Colon (tissue), 2 donors: ENCODE measurements around the gene PRRX2.

Source experiments
- FAIRE-seq: peaks from 2 replicates; lab custom pipeline; 2012; peaks lifted over from hg19 to GRCh38; lab: Jason Lieb, UNC
- donor health status: control.
- donor health status: control.

Gene PRRX2

DNA sequence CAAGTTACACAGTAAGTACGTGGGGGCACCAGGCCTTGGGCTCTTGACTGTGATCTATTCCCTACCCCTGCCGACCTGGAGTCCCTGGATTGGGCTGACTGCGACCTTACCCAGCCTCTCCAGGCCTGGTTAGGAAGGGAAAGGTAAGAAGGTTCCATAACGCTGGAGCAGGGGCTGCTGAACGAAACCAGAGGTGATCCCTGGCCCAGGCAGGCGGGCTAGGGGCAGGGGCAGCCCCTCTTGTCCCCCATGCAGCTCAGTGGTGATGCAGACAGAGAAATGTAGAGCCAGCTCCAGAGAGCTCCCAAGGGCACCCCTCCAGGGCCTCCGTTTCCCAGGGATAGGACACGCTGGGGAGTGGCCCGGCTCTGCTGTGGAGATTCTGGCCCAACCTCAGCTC, 14.1 kb downstream of the PRRX2 start:
- FAIRE-seq = no peak

DNA sequence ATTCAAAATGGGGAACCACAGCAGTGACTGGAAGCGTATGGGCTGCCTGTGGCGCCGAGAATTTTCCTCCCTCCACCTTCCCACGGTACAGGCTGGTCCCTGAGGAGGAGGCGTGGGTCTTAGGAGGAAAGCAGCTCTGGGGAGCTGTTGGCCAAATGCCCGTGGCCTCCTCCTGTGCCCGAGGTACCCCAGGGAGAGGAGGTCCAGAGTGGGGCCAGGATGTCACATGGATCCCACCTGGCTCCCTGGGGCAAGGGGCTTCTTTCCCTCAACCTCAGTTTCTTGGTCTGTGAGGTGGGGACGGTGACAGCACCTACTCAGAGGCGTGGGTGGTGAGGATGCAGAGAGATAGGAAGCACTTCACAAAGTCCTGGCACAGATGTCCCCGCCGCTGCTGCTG, 16.5 kb downstream of the PRRX2 start:
- no peak for FAIRE-seq

DNA sequence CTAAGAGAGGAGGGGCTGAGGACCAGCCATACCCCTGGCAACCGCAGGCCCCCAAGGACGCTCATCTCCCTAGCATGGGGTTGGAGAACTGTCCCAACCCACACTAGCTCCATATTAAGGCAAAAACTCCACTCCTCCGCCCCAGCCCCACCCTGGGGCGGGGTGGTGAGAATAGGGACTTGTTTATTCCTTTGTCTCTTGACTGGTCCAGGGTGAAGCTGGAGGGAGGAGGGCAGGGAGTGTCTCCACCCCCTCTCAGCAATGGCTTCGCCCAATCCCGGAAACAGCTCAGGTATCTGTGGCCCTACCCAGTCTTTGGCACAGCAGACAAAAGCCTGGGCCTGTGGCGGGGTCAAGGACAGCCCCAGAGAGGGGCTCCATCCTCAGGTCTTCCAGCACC, 16.9 kb downstream of the PRRX2 start:
- no peak for FAIRE-seq

DNA sequence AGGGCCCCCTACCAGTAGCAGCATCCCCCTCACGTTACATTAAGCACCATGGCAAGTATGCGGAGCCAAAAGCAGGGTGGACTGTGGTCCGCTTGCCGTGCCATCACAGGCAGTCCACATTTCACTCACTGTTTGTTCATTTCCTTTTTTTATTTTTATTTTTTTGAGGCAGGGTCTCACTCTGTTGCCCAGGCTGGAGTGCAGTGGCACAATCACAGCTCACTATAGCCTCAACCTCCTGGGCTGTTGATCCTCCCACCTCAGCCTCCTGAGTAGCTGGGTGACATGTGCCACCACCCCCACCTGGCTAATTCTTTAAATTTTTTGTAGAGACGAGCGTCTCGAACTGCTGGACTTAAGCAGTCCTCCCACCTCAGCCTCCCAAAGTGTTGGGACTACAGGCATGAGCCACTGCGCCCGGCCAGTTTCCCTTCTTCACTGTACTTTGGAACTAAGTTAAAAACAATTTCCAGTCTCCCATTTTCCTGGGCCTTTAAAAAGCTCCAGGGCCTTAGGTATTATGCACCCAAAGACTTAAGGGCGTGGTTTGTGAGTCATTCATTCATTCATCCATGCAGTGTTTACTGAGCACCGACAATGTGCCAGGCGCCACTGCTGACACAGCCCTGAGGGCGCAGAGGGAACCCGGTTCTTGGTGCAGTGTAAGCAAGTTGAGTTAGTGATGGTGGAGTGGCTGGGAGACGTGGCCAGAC, 19.9 kb downstream of the PRRX2 start:
- no peak for FAIRE-seq

DNA sequence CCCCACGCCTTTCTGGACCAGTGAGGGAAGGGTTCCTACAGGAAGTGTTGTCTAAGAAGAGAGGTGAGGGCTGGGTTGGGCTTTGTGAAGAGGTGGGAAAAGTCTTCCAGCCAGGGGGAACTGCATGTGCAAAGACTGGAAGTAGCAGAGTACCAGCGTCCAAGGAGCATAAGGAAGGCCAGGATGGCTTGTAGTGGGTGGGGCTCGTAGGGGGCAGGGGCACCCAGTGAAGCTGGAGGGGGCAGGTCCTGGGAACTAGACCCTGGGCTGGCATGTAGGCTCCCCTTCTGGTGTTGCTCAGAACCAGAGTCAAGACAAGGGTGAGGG, 20.4 kb downstream of the PRRX2 start:
- no peak for FAIRE-seq

DNA sequence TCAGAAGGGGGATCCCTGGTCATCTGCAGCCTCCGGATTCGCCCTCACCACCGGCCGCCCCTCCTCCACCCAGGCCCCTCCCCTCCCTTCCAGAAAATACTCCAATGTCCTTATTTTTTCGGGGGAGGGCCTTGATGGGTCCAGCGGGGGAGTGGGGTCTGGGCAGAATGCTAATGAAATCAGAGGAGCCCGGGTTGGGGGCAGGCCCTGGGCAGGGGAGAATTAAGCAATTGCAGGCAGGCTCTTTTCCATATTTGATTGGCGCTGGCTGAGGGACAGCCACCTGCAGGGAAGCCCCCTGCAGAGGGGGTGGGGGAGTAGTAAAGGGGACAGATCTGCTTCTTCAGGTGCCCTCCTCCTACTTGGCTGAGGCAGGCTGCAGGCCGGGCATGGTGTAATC, 21.3 kb downstream of the PRRX2 start:
- no peak for FAIRE-seq

DNA sequence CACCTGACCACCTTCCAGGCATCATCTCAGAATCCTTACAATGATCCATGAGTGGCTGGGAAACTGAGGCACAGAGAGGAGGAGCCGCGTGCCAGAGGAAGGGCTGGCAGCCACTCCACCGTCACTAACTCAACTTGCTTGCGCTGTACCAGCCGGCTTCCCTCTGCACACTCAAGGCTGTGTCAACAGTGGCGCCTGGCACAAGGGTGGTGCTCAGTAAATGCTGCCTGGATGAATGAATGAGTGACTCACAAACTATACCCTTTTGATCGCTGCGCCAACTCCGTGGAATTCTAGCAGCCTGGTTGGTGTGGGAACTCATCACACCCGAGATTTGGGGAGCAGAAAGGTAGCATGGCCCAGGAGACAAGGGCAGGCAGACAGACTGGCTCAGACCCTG, 21.9 kb downstream of the PRRX2 start:
- FAIRE-seq = no peak

DNA sequence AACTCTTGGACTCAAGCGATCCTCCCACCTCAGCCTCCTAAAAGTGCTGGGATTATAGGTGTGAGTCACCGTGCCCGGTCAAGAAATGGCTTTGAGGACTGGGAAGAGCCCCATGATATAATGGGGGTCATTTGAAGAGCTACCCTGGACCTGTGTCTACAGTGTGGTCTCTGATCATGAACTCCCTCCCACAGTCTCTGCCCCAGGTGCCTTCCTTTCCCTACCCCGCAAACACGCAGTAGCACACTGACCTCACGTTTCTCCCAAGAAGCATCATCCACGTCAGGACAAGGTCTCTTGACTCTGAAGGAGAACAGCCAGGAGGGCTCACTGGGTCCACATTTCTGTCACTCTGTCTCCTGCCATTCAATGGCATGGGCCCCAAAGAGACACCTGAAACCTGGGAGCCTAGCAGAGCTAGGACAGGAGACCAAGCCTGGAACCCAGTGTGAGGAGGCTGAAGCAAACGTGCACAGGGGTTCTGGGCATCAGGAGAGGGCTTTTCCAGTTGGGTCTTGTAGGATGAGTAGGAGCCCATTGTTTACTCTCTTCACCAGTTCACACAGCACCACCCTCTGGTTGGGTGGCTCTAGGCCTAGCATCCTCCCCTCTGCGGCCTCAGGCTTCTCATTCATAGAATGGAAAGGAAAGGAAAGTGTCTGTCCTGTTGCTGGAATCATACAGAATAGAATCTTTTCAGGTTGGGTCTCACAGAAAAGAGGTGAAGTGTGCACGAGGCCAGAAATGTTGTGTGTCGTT, 23.0 kb downstream of the PRRX2 start:
- no peak for FAIRE-seq

DNA sequence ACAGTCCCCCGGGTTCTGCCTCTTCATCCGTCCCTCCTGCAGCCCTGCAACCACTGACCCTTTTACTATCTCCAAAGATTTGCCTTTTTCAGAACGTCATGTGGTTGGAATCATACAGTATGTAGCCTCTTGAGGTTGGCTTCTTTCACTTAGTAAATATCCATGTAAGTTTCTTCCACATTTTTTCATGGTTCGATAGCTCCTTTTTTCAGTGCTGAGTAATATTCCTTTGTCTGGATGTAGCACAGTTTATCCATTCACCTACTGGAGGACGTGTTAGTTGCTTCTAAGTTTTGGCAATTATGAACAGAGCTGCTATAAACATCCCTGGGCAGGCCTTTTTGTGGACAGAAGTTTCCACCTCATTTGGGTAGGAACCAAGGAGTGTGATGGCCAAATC, 27.1 kb downstream of the PRRX2 start:
- FAIRE-seq = no peak

DNA sequence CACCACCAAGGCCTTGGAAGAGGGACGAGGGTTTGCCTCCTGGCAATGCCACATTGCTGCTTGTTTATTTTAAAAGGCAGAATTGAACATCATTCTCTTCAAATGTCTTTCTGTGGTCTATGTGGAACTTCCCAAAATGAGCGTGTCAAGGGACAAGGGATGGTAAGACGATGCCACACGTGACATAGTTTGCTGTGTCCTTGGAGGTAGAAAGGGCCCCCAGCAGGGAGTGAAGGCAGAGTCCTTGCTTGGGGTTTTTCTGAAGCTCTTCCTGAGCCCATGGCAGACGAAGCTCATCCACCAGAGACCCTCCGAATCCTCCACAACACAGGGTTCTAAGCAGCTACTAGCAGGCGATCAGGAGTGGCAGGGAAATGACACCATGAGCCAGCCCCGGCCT, 28.3 kb downstream of the PRRX2 start:
- no peak for FAIRE-seq

DNA sequence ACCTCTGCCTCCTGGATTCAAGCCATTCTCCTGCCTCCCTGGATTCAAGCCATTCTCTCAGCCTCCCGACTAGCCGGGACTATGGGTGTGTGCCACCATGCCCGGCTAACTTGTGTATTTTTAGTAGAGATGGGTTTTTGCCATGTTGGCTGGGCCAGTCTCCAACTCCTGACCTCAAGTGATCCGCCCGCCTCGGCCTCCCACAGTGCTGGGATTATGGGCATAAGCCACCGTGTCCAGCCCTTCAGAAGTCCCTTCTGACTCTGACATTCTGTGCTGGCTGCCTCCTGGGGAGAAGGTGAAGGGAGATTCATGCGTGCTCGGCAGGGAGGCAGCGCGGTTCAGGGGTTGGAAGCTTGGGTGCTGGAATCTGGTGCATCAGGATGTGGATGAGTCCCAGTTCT, 28.8 kb downstream of the PRRX2 start:
- FAIRE-seq = no peak

DNA sequence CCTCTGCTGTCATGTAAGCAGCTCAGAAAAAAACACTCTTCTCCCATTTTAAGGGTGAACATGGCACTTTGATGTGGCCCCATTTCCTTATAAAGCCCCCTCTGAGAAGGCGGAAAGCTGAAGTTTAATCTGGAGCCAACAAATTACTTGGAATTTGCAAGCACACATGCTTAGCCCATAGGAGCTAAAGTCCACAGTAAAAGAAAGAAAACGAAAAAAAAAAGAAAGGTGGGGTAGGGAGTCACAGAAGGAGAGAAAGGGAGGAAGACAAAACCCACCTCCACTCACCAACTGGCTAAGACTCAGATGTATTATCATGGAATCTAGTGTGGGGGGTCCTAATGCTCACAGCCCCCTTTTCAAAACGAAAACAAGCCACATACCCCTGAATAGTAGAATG, 30.4 kb downstream of the PRRX2 start:
- FAIRE-seq = no peak

DNA sequence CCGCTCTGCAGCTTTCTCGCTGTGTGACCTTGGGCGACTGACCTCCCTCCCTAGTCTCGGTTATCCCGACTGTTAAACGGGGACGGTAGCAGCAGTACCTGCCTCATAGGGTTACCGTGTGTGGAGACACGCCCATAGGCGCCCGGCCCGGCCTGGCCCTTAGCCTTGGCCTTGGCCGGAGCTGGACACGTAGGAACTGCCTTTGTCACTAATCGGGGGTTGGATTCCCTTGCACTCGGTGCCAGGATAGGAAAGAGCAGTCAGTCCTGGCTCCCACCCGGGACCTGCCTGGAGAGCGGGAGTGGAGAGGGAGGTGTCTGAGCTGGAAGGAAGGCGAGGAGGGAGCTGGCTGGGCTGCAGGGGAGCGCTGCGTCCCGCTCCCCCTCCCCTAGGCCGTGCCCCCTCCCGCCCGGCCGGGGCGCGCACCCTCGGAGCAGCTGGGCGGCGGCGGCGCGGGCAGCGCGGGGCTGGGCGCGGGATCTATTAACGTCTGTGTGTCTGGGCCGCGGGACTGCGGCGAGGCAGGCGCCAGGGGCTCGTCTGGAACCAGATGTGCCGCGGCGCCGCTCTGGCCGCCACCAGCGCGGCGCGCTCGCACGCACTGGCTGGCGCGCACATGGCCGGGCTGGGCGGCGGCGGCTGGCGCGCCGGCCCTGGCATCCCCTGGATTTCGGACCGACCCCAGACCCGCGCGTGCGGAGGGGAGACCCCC, 31.7 kb downstream of the PRRX2 start:
- no peak for FAIRE-seq

DNA sequence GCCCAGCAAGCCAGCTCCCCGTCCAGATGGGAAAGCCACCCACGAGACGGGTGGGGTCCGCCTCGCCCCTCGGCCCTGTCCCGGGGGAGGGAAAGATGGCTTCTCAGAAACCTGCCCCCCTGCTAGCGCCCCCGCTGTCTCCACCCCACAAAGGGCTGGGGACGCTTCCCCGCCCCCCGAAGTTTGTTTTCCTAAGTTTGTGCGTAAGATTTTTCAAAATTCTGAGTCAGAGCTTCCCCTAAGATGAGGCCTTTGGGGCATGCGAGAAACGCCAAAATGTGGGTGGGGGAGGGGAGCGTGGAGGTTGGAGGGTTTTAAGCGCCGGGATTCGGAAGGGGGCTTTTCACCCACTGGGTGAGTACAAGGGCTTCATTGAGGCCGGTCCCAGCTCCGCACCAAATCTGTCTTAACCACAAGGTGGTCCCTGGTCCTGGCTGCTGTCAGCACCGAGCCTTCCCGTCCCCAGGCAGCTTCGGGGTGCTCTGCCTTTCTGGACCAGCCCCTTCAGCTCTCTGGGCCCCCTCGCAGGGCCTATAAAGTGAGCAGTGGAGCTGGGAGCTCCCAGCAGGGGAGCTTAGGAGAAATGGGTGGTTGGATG, 32.3 kb downstream of the PRRX2 start:
- FAIRE-seq = no peak

DNA sequence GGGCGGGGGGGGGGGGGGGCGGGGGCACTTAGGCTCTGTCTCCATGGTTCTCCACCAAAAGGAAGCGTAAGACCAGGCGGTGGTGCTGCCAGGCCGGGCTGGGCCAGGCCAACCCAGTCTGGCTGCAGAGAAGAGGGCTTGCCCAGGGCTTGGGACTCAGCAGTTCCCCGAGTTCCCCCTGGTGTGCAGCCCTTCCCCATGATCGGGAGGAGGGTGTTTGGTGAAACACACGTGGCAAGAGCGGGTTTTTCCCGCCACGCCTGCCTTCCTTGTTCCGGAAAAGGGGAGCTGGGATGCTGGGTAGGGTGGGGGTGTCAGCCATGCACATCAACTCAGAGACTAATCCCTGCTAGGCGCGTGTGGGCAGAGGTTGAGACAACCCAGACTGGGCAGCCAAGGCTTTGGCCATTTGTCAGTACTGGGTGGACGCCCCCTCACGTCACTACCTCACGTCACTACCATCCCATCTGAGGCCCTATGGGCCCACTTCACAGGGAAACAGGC, 32.9 kb downstream of the PRRX2 start:
- FAIRE-seq = no peak

DNA sequence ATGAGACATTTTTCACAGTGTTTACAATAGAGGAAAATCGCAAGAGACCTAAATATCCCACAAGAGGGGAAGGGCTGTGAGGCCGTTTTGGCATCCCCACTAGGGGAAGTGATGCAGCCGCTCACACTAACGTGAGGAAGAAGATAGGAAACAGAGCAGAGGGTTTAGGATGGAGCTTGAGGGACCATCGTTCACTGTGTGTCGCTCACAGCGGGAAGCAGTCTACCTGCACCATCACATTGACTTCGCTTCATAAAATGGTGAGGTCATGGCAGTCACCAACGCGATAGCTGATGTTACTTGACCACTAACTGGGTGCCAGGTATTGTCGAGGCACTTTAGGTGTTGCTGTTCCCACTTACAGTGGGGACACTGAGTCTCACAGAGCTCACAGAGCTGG, 35.6 kb downstream of the PRRX2 start:
- no peak for FAIRE-seq

DNA sequence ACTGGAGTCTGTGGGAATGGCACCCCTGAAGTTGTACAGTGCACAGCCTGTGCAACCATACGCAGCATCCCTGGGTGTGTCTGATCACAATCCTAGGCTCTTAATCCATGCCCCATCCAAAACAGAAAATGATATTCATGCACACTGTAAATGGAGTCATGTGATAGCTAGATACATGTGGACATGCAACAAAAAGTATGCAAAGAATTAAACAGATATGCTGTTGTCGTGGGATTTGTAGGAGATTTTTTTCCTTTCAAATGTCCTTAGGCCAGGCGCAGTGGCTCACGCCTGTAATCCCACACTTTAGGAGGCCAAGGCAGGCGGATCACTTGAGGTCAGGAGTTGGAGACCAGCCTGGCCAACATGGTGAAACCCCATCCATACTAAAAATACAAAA, 36.1 kb downstream of the PRRX2 start:
- no peak for FAIRE-seq

DNA sequence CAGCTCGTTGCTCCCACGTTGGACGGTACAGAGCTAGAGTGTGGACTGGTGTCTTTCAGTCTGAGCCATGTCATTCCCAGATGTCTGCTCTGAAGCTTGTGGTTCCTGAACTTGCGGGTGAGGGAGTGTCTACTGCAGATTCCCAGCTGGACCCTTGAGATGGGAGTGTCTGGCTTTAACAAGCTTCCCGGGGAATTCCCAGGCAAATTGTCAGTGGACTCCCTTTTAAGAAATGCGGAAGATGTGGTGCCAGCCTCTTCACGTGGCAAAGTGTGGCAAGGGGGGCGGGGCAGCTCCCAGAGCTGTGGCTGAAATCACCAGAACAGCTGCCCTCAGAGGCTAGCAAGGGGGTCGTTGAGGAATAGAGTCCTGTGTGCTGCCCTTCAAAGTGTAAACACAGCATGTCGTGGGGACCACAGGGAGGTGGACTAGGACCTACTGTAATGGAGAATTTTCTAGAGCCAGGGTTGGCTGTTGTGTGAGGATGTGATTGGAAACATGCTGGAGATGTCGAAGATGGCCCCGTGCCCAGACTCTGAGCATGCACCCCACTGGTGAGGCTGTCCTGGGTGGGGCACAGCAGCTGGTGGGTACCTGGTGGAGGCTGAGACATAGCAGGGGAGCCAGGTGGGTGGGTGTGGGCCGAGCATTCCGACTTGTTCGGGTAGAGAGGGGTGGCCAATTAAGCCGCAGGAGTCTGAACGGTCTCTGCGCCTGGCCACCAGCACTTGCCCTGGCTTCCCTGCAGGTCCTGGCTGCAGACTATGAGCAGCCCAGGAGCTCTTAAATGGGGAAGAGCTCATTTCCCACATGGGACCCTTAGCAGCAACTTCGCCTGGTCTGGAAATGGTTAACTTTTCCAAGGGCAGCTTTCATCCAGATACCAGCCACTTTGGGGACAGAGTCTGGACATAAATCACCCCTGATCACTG, 37.4 kb downstream of the PRRX2 start:
- no peak for FAIRE-seq

DNA sequence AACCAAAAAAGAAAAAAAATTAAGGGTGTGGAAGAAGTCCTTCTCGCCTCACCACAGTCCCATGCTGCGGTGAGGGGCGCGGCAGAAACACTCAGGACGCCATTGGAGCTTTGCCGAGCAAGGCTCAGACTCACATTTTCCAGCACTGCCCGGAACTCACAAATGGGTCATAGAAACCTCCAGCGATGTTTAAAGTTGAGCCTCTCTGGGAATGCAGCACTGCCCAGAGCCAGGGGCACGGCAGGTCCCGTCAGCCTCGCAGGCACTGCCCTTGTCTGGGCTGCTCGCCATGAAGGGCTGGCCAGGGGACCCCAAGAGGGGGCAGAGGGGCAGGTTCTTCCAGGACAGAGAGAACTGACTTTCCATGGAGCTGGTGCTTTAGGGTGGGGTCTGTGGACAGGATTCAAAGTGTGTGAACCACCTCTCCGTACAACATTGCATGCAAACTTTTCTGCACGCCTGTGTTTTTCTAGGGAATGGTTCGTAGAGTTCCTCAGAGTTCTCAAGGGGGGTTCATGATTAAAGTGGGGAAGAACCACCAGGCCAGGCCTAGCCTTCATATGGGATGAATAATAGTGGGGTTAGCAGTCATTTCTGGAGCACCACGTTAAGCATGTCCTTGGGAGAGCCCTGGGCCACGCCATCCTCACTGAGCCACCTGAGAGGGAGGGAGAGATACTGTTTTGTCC, 38.4 kb downstream of the PRRX2 start:
- no peak for FAIRE-seq

DNA sequence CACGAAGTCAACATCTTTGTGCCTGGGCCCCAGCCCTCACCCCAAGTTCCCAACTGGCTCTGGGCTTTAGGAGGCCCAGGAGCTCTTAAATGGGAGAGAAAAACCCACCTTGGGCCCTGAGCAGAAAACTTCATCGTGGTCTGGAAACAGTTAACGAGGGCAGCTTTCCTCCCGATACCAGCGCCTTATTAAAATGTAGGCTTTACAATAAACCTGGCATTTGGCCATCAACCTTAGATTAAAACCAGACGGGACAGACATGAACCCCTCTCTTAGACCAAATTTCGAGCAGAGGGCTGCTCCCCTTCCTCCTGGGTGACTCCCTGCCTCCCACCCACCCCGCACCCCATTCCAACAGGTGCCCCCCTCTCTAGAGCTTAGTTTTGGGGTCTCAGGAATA, 39.4 kb downstream of the PRRX2 start:
- FAIRE-seq = no peak

DNA sequence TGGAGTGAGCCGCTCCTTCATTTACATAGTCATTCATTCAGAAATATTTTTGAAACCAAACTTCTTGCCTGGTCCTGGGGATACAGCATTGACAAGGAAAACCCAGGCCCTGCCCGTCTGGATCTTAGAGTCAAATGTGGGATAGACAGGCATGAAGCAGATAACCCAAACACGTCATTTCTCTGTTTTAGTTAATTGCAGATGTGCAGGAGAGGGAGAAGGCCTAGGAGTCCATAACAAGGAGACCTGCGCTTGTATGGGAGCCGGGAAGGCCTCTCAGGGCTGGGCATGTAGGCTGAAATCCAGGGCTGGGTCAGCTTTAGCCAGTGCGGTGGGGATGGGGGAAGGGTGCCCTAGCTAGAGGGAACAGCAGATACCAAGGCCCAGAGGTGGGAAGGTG, 43.3 kb downstream of the PRRX2 start:
- FAIRE-seq = no peak
